Right cardiac atrium (tissue), 5 donors: ENCODE results near the gene SPAST. TPM values are rescaled to one million over a fixed set of nuclear protein-coding genes. Genes with fewer than 3 reads are reported as not detected.
"Not testable (repeated sequence)": the region's sequence is repeated elsewhere in the genome, so short reads cannot be mapped to it uniquely, and the experiment has no call there.

Experiments used
- ATAC-seq, 2 donors: fragments of 200-7000 bp; cut with Tn5 transposase; one replicate each; pipeline versions ENCODE4 v1.8.0 to v1.9.1; 2020; ENCODE audit warnings: moderate library complexity in 2 of 2, mild to moderate bottlenecking in 1 of 2
- DNase-seq, 3 donors: peaks; one replicate each; pipeline ENCODE4 v3.0.0-alpha.2; 2020
- H3K27ac ChIP-seq: one replicate; pipeline ENCODE4 v1.5.1; 2013; ENCODE audit warnings: mild to moderate bottlenecking, low read length, control low read depth, moderate library complexity
- H3K27me3 ChIP-seq: one replicate; pipeline ENCODE4 v1.6.1; 2013; ENCODE audit not compliant: control insufficient read depth, insufficient read depth
- H3K4me1 ChIP-seq: one replicate; pipeline ENCODE4 v1.6.1; 2013; ENCODE audit warnings: low read length; ENCODE audit not compliant: control insufficient read depth, insufficient read depth
- H3K4me3 ChIP-seq: one replicate; pipeline ENCODE4 v1.5.1; 2013; ENCODE audit warnings: low read length, control low read depth
- H3K9me3 ChIP-seq: one replicate; pipeline ENCODE4 v1.6.1; 2013; ENCODE audit warnings: low read length; ENCODE audit not compliant: control insufficient read depth
- WGBS: extraction: QIAGEN DNeasy Blood & Tissue Kit; methylation state at CpG from one replicate; pipeline ENCODE4 v1.1.7; 2013; 5-methylcytosine and 5-hydroxymethylcytosine counted together
- intact Hi-C, 4 donors: fragments of 100-400 bp; cut with DNase I; formaldehyde crosslinking; loops; one replicate each; pipeline versions ENCODE4 v1.11.0 to v1.14.0; 2022 to 2023
- polyA plus RNA-seq: library from polyadenylated mRNA; stranded (reverse); fragments of 200-250 nt; gene quantifications from one replicate; pipeline ENCODE4 v1.2.3, GENCODE V29; 2013
- total RNA-seq, 4 donors: library from RNA; stranded (reverse); fragmentation: NEBNext Ultra II Directional; extraction: Animal tissue kit (Norgen Biotek cat#: 25700); gene quantifications; one replicate each; pipeline ENCODE4 v1.2.1, GENCODE V29; 2021
- donor health status: healthy with polysubstance abuse.
- donor health status: DM: no; HTN: yes; CAD: no.
- donor health status: DM: no; HTN: no; CAD: no.
- donor health status: DM: no; HTN: yes; CAD: no; lungs with severe emphysema.
- donor health status: DM: yes; HTN: yes; CAD: no.

The SPAST gene
- total and polyA plus RNA-seq, 5 donors = 2.4 to 9.1 (median 8.2) TPM

- intact Hi-C loops = no loop called here
- WGBS = 97% methylated on average over 6 of the region's 6 CpGs
Observed at GRCh38 chr2:32182667-32183066, 119.3 kb downstream of the SPAST start.

GRCh38 chr2:32189011-32189410 lies 125.7 kb downstream of the SPAST start:
- WGBS = 83% methylated on average over 6 of the region's 6 CpGs
- H3K27me3 ChIP-seq = no peaks in the 10 kb centered on the region
- H3K27ac ChIP-seq = no peak overlapping the region
- DNase-seq = no peak
- no peaks in the 10 kb centered on the region for H3K4me1 ChIP-seq
- ATAC-seq = no peak
- H3K9me3 ChIP-seq = no peaks in the 10 kb centered on the region
- no peak overlapping the region for H3K4me3 ChIP-seq
- intact Hi-C loops = no loop called here

More at GRCh38 chr2:32182667-32183066, 119.3 kb downstream of the SPAST start:
- Histone ChIP-seq H3K4me1 (no peaks in the 10 kb centered on the region), H3K27ac (no peak overlapping the region), H3K27me3 (no peaks in the 10 kb centered on the region), H3K9me3 (no peaks in the 10 kb centered on the region), H3K4me3 (no peak overlapping the region)
- ATAC-seq (no peak), DNase-seq (no peak)

- no peak overlapping the region for H3K27ac ChIP-seq
- ATAC-seq = no peak
- no peaks in the 10 kb centered on the region for H3K9me3 ChIP-seq
- H3K4me1 ChIP-seq = no peaks in the 10 kb centered on the region
- H3K4me3 ChIP-seq = no peak overlapping the region
- H3K27me3 ChIP-seq = no peaks in the 10 kb centered on the region
- no peak for DNase-seq
- intact Hi-C loops = no loop called here
- 85% methylated on average over 1 of the region's 1 CpG for WGBS
Observed at GRCh38 chr2:32192418-32192817, 129.1 kb downstream of the SPAST start.

GRCh38 chr2:32200814-32201213 lies 137.5 kb downstream of the SPAST start:
- Histone ChIP-seq H3K9me3 (no peaks in the 10 kb centered on the region), H3K4me1 (no peaks in the 10 kb centered on the region), H3K27me3 (no peaks in the 10 kb centered on the region), H3K4me3 (no peak overlapping the region), H3K27ac (no peak overlapping the region)
- 94% methylated on average over 1 of the region's 1 CpG for WGBS
- ATAC-seq (no peak), DNase-seq (no peak)
- intact Hi-C loops = no loop called here

GRCh38 chr2:32203428-32203827 lies 140.1 kb downstream of the SPAST start:
- H3K27ac ChIP-seq, ATAC-seq, DNase-seq, H3K4me1 ChIP-seq, H3K4me3 ChIP-seq, H3K9me3 ChIP-seq, intact Hi-C loops, H3K27me3 ChIP-seq: not testable (repeated sequence)
- WGBS = 97% methylated on average over 3 of the region's 3 CpGs

Other genes with a start within 250 kb of the SPAST start
- gene MEMO1, start 52.5 kb upstream of the SPAST start, total RNA-seq = 10 to 100 TPM; 33.0 to 39.7 (median 37.0) TPM
- 37.0 TPM for gene MEMO1, start 52.5 kb upstream of the SPAST start, polyA plus RNA-seq
- gene DPY30, start 23.8 kb upstream of the SPAST start, total RNA-seq = 10 to 100 TPM; 34.7 to 46.0 (median 44.1) TPM
- gene DPY30, start 23.8 kb upstream of the SPAST start, polyA plus RNA-seq = 92.1 TPM
- 10 to 100 TPM; 14.8 to 20.8 (median 16.0) TPM for gene SLC30A6, start 102.3 kb downstream of the SPAST start, total RNA-seq
- 4.7 TPM for gene SLC30A6, start 102.3 kb downstream of the SPAST start, polyA plus RNA-seq
- gene NLRC4, start 201.3 kb downstream of the SPAST start, total RNA-seq = 1 to 10 TPM; 1.3 to 1.9 (median 1.7) TPM
- 0.41 TPM for gene NLRC4, start 201.3 kb downstream of the SPAST start, polyA plus RNA-seq
- 10 to 100 TPM; 52.6 to 60.8 (median 53.3) TPM for gene YIPF4, start 214.3 kb downstream of the SPAST start, total RNA-seq
- gene YIPF4, start 214.3 kb downstream of the SPAST start, polyA plus RNA-seq = 30.8 TPM